Amniotic stem cell (primary cell): Measurements from ENCODE around the gene PRKCB.

Experiments
- DNase-seq: peaks from one replicate; lab custom pipeline; 2025; lab: John Stamatoyannopoulos, UW

PRKCB gene

DNA sequence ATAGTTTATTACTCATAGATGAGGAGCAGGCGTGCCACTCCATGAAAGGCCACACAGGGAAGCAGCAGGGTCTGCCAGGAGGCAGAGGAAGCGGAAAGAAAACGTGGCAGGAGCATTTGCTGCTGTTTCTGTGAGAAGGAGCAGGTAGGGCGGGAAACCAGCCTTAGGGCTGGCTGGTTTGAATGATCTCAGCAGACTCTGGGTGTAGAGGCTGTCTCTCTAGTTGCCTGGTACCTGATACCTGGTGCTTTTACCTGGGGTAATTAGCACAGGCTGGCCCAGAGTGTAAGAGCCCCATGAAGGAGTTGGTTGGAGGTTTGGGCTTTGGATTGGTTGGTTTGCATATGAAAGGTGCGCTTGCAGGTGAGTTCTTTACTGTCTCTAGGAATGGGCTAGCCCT lies 215.3 kb downstream of the PRKCB start:
- DNase-seq = no peak

GRCh38 chr16:24052329-24053098 lies 216.7 kb downstream of the PRKCB start:
- DNase-seq = no peak

DNA sequence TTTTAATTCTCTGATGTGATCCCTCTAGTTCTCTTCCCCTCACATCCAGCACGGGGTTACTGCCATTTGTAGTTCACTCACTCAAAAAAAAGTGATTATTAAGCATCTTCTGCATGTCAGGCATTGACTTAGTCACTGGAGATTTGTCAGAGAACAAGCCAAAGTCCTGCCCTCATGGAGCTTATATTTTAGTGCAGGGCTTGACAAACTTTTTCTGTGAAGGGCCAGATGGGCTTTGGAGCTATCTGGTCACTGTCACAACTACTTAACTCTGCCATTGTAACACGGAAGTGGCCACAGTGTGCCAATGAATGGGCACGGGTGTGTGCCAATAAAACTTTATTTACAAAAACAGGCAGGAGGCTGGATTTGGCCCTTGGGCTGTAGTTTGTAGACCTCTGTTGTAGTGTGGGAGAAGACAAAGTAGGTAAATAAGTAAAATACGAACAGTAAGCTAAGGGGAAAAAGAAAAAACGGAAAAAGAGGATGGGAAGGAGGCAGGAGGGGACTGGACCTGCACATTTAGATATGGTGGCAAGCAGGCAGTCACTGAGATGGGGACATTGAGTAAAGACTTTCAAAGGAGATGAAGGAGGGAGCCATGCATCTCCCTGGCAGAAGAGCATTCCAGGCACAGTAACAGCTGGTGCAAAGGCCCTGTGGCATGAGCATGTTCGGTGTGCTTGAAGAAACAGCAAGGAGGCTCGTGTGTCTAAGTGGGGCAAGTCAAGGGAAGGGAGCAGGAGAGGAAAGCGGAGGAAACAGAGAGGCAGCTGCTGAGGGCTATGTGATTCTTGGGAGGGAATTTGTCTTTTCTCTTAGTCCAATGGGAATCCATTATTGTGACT lies 217.5 kb downstream of the PRKCB start:
- no peak for DNase-seq

DNA sequence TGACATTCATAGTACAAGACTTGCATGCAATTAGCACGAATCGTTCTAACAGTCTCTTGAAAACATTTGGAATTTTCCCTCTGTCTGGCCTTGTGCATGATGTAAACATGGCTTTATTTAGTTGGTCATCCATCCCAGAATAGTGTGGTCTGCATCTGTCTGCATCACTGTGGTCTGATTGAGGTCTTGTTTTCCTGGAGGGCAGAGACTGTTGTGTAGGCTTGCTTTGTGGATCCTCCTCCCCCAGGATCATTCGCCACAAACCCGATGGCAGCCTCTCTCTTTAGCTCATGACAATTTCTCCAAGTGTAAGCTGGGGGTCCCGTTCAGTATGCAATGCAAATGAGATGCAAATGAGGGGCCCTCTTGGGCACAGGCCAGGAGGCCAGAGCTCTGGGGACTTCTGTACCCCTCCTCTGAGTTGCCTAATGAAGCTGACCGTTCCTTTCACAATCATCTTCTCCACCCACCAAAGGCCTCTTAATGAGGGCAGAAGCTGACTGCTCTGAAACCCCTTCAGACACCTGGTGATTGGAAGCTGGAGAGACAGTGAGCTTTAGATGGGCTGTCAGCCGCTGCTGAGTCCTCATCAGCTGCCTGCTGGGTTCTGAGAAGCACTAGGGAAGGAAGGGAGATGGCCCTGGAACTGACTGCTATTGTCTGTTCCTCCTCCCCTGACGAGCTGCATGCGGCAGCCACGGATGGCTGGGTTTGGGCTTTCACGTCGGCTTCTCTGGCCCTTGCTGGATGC lies 219.1 kb downstream of the PRKCB start:
- no peak for DNase-seq

DNA sequence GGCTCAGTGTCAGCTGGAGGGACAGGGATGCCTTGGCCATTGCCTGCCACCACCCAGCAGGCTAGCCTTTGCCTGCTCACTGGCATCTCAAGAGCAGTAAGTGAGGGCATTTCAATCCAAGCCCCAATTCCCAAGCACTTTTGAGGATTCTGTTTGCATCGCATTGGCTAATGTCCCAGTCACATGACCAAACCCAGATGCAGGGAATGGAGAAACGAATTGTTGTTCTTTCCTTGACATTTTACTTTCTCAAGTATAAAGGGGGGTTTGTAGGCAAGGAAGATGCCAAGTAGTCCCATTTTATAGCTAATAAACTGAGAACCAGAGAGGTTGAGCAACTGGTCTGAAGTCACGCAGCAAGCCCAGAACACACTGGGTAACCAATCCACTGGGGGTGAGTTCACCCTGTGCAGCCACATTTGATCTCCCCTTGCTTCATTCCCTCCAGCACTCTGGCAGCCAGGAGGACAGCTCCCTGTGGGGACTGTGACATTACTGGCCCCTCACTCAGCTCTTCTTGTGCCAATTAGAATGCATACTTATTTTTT lies 226.6 kb downstream of the PRKCB start:
- DNase-seq = no peak

DNA sequence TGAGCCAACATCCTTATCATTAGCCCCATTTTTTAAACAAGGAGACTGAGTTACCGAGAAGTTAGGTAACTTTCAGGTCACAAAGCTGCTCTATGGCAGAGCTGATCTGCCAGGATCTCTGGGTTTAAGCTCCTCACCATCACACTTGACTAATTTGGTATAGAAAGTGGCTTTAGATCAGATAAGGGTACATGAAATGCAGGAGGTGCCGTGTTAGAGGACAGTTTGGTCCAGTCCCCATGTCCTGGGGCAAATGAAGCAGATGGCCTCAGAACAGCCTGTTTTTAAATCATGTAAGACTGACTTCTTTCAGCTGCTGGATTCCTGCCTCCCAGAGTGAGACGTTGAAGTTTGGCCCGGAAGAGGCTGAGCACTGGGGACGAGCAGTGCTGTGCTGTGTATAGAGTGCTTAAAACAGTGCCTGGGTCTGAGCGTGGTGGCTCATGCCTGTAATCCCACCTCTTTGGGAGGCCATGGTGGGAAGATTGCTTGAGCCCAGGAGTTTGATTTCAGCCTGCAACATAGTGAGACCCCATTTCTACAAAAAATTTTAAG lies 233.3 kb downstream of the PRKCB start:
- DNase-seq = no peak

GRCh38 chr16:24070851-24071250 lies 235.1 kb downstream of the PRKCB start:
- DNase-seq = no peak

- no peak for DNase-seq
Observed at GRCh38 chr16:24071666-24072360, 236.0 kb downstream of the PRKCB start.

DNA sequence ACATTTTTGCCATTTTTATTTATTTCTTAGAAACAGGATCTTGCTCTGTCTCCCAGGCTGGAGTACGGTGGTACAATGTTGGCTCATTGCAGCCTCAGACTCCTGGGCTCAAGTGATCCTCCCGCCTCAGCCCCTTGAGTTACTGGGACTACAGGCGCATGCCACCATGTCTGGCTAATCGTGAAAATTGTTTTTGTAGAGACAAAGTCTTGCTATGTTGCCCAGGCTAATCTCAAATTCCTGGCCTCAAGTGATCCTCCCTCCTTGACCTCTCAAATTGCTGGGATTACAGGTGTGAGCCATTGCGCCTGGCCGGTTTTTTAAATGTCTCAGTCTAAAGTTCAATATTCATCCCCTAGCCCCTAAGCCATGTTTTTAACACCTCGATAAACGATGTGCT lies 237.5 kb downstream of the PRKCB start:
- DNase-seq = no peak

DNA sequence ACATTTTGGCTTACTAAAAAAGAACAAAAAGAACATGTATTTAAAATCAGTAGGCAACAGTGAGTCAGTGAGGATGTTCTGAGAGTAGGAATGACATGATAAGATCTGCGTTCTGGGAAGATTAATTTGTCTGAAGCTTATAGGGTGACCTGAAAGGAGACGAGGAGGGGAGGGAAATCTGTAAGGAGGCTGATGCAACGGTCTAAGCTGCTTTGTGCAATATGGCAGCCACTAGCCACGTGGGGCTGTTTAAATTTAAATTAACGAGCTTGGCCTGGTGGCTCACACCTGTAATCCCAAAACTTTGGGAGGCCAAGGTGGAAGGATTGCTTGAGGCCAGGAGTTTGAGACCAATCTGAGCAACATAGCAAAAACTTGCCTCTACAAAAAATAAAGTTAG lies 238.8 kb downstream of the PRKCB start:
- no peak for DNase-seq

- no peak for DNase-seq
Observed at GRCh38 chr16:24075302-24075701, 239.5 kb downstream of the PRKCB start.

DNA sequence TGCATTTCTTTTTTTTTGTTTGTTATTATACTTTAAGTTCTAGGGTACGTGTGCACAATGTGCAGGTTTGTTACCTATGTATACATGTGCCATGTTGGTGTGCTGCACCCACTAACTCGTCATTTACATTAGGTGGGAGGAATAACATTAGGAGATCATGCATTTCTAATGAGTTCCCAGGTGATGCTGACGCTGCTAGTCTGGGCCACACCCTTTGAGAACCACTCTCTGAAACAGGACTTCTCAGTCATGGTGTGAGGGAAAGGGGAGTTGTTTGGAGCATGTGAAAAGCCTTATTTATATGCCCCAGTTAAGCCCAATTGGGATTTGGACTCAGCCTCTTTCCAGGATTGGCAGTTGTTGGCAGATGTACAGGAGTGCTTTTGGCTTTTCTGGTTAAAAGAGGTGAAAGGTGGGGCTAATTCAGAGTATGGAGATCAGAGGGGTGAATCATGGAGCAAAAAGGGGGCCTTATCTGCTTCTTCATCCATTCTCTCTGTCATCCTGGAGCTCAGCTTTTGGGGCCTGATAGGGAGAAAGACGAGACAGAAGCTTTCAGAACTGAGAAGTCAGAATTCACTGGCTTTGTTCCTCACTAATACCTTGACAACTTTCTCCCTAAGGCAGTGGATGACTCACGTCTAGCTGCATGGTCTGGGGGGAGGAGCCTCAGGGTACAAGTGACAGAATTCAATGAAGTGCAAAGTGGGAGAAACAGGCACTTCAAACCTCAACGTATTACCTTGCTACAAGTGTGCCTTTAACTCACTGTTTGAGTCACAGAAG lies 240.3 kb downstream of the PRKCB start:
- no peak for DNase-seq

DNA sequence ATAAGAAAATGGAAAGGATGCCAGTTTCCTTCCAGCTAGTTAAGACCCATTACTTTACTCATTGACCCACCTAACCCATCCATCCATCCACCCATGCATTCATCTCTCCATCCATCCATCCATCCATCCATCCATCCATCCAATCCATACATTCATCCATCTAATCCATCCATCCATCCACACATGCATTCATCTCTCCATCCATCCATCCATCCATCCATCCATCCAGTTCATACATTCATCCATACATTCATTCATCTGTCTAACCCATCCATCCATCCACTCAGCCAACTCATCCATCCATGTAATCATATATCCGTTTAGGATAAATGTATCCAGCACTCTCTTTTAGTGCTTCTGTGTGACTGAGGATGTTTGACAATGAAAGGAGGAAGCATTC lies 241.5 kb downstream of the PRKCB start:
- no peak for DNase-seq

- DNase-seq = no peak
Observed at GRCh38 chr16:24077966-24078365, 242.2 kb downstream of the PRKCB start.

GRCh38 chr16:24085666-24086065 lies 249.9 kb downstream of the PRKCB start:
- no peak for DNase-seq

DNA sequence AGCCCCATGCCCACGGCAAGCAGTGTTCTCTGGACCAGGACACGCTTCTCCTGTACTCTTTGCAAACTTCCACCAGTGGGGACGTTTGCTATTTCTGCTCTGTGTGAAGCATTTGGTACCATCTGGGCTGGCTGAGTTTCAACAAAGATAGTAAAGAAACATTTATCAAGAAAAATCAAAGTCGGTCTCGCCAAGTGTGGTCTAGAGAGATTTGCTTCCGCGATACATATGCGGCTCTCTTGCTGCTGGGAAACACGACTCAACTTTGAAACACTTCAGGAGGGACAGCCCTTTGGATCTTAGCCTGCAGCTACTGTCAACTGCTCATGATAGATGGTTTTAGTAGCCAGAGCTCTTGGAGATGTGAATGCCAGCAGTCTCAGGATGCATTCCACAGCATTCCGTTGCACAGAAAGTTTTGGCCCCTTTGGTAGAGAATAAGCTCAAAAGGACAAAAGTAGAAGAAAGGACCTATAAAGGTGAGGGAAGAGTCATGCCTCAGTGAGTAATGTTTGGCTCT lies 252.2 kb downstream of the PRKCB start:
- DNase-seq = no peak

DNA sequence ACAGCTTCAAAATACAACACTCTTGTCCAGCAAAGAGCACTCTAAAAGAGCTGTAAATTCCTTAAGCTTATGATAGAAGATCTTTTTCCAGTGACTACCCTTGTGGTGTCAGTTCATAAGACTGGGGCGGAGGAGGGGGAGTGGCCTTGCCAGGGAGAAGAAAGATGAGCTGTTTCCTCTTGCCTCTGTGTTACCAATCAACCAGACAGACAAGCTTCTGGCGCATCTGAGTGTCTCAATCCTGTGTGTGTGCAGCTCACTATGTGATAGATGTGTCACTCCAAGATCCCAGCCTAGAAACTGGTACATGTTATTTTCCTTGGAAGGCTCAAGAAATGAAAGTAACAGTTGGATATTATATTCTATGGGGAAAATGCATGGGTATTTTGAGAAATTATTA lies 253.0 kb downstream of the PRKCB start:
- no peak for DNase-seq

DNA sequence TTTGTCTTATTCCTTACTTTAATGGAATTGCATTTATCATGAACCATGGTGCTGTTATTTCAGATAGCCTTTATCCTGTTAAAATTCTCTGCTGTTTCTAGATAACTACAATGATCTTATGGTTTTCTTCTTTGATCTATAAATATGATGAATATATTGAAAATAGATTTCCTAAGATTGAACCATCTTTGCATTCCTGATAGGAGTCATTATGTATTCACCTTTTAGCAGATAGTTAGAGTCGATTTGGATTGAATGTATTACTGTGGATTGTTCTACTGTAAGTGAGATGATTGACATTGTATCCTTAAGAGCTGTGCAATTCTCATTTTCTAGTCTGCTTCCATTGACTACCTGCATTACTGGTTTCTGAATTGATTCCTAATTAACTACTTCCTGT lies 255.3 kb downstream of the PRKCB start:
- DNase-seq = no peak

- no peak for DNase-seq
Observed at GRCh38 chr16:24093049-24093448, 257.3 kb downstream of the PRKCB start.

DNA sequence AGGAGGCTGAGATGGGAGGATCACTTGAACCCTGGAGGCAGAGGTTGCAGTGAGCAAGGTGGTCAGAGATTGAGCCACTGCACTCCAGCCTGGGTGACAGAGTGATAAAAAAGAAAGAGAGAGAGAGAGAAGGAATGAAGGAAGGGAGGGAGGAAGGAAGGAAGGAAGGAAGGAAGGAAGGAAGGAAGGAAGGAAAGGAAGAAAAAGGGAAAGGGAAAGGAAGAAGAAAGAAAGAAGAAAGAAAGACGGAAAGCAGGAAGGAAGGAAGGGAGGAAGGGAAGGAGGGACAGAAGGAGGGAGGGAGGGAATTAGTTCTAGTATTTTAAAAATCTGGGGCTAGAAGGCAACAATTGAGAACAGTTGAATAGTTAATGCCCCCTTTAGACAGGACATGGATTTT lies 258.9 kb downstream of the PRKCB start:
- no peak for DNase-seq
